Globus pallidus (tissue), 1 donor: ENCODE measurements around the gene OCSTAMP.

Source experiments
- DNase-seq: peaks from one replicate; pipeline ENCODE4 v3.0.0-alpha.2; 2015; ENCODE audit warnings: low spot score

The OCSTAMP gene

GRCh38 chr20:46573788-46574584, 23.5 kb upstream of the OCSTAMP start:
- no peak for DNase-seq

GRCh38 chr20:46573234-46573633, 22.8 kb upstream of the OCSTAMP start:
- no peak for DNase-seq

GRCh38 chr20:46572790-46573189, 22.3 kb upstream of the OCSTAMP start:
- DNase-seq = no peak

GRCh38 chr20:46572153-46572552, 21.7 kb upstream of the OCSTAMP start:
- peak; percentile 98 for DNase-seq

- no peak for DNase-seq
Observed at GRCh38 chr20:46571418-46571817, 21.0 kb upstream of the OCSTAMP start.

- DNase-seq = no peak
Observed at GRCh38 chr20:46570956-46571355, 20.5 kb upstream of the OCSTAMP start.

GRCh38 chr20:46569961-46570360, 19.5 kb upstream of the OCSTAMP start:
- DNase-seq = no peak

GRCh38 chr20:46568570-46569129, 18.2 kb upstream of the OCSTAMP start:
- peak; percentile 97 for DNase-seq

- DNase-seq = no peak
Observed at GRCh38 chr20:46566125-46566524, 15.7 kb upstream of the OCSTAMP start.

- no peak for DNase-seq
Observed at GRCh38 chr20:46564241-46564957, 13.9 kb upstream of the OCSTAMP start.

GRCh38 chr20:46563860-46564221, 13.4 kb upstream of the OCSTAMP start:
- DNase-seq = no peak

- peak; percentile 74 for DNase-seq
Observed at GRCh38 chr20:46563170-46563859, 12.9 kb upstream of the OCSTAMP start.

- peak; percentile 90 for DNase-seq
Observed at GRCh38 chr20:46562373-46563169, 12.1 kb upstream of the OCSTAMP start.

GRCh38 chr20:46562009-46562372, 11.5 kb upstream of the OCSTAMP start:
- DNase-seq = no peak

GRCh38 chr20:46559685-46560440, 9.4 kb upstream of the OCSTAMP start:
- DNase-seq = peak; percentile 76

GRCh38 chr20:46559001-46559400, 8.5 kb upstream of the OCSTAMP start:
- no peak for DNase-seq

GRCh38 chr20:46558511-46558959, 8.1 kb upstream of the OCSTAMP start:
- no peak for DNase-seq

- no peak for DNase-seq
Observed at GRCh38 chr20:46557231-46557956, 6.9 kb upstream of the OCSTAMP start.

- DNase-seq = no peak
Observed at GRCh38 chr20:46555370-46555956, 5.0 kb upstream of the OCSTAMP start.

- DNase-seq = no peak
Observed at GRCh38 chr20:46554828-46555227, 4.4 kb upstream of the OCSTAMP start.
